ENCODE data around the gene SIX2. TPM values are rescaled to one million over a fixed set of nuclear protein-coding genes. Genes with fewer than 3 reads are reported as not detected.

Gene SIX2
- total and polyA plus RNA-seq, 2 of the 13 experiments (the other 11 are each of a cell fraction or from before 2014, with no cell fraction given): not detected

GRCh38 chr2:45030553-45030952 lies 21.3 kb upstream of the SIX2 start:
- Histone ChIP-seq H3K27ac (ENCODE audit: extremely low read length, insufficient read depth, low read length) (no peak overlapping the region), H3K36me3 (replicated peaks in 1 of 2; ENCODE audit: control insufficient read depth in 1 of 2, insufficient read depth in 2 of 2, low read length in 2 of 2) (no peaks in the 10 kb centered on the region), H2AFZ (ENCODE audit: low read length) (no peak overlapping the region), H3K9ac (ENCODE audit: insufficient read depth, low read depth, low read length) (no peak overlapping the region), H3K79me2 (ENCODE audit: insufficient read depth, low read length) (no peaks in the 10 kb centered on the region), H3K9me3 (ENCODE audit: low read length) (no peaks in the 10 kb centered on the region), H3K4me2 (ENCODE audit: low read depth, low read length) (no peak overlapping the region), H4K20me1 (ENCODE audit: insufficient read depth, low read length) (no peaks in the 10 kb centered on the region), H3K4me1 (ENCODE audit: insufficient read depth, low read length) (no peaks in the 10 kb centered on the region), H3K4me3 (replicated peaks in 1 of 3; ENCODE audit: insufficient read depth in 1 of 3, low read depth in 2 of 3, low read length in 3 of 3) (no peak overlapping the region), H3K27me3 (ENCODE audit: control insufficient read depth in 1 of 2, insufficient read depth in 2 of 2, low read length in 2 of 2) (peaks cover 0 to 16% of the 10 kb centered on the region in 2 experiments; a peak in 2 of 5 replicates)
- intact Hi-C loops (cut with micrococcal nuclease; ENCODE audit: unreplicated experiment): no loop called here
- POLR2A ChIA-PET: no interaction called here
- FAIRE-seq (no peak), ATAC-seq (no peak), DNase-seq (ENCODE audit: low spot score) (no peak)
- in situ Hi-C loops (cut with HindIII; ENCODE audit: extremely low pct_ligation_motif_present, low pct_unique_long_range_greater_than_20kb): no loop called here
- CTCF ChIA-PET (ENCODE audit: low intra/inter-chr PET ratio, low total read pairs): no interaction called here
- TF ChIP-seq ZNF792 (CRISPR knock-in tag; IDR thresholded peaks at IDR 0.05) (no peak), ZNF878 (CRISPR knock-in tag; IDR thresholded peaks at IDR 0.05) (no peak), ZNF704 (CRISPR knock-in tag; IDR thresholded peaks at IDR 0.05; ENCODE audit: borderline replicate concordance) (no peak), ZNF317 (CRISPR knock-in tag; IDR thresholded peaks at IDR 0.05) (no peak), NKX3-1 (CRISPR knock-in tag; IDR thresholded peaks at IDR 0.05) (no peak)
- 48% methylated on average over 4 of the region's 4 CpGs for WGBS (ENCODE audit: low lambda C conversion rate)
- no TSS peak for BruUV-seq (replicated peaks)

- Histone ChIP-seq H2AFZ (ENCODE audit: low read length) (no peak overlapping the region), H3K27ac (ENCODE audit: extremely low read length, insufficient read depth, low read length) (no peak overlapping the region), H4K20me1 (ENCODE audit: insufficient read depth, low read length) (no peaks in the 10 kb centered on the region), H3K36me3 (replicated peaks in 1 of 2; ENCODE audit: control insufficient read depth in 1 of 2, insufficient read depth in 2 of 2, low read length in 2 of 2) (no peaks in the 10 kb centered on the region), H3K27me3 (ENCODE audit: control insufficient read depth in 1 of 2, insufficient read depth in 2 of 2, low read length in 2 of 2) (peaks cover 0 to 14% of the 10 kb centered on the region in 2 experiments; a peak in 2 of 5 replicates), H3K4me2 (ENCODE audit: low read depth, low read length) (no peak overlapping the region), H3K79me2 (ENCODE audit: insufficient read depth, low read length) (no peaks in the 10 kb centered on the region), H3K4me3 (replicated peaks in 1 of 3; ENCODE audit: insufficient read depth in 1 of 3, low read depth in 2 of 3, low read length in 3 of 3) (no peak overlapping the region), H3K9me3 (ENCODE audit: low read length) (no peaks in the 10 kb centered on the region), H3K4me1 (ENCODE audit: insufficient read depth, low read length) (no peaks in the 10 kb centered on the region), H3K9ac (ENCODE audit: insufficient read depth, low read depth, low read length) (no peak overlapping the region)
- in situ Hi-C loops (cut with HindIII; ENCODE audit: extremely low pct_ligation_motif_present, low pct_unique_long_range_greater_than_20kb): no loop called here
- CTCF ChIA-PET (ENCODE audit: low intra/inter-chr PET ratio, low total read pairs): no interaction called here
- DNase-seq (ENCODE audit: low spot score) (no peak), FAIRE-seq (no peak), ATAC-seq (no peak)
- BruUV-seq (replicated peaks): no TSS peak
- intact Hi-C loops (cut with micrococcal nuclease; ENCODE audit: unreplicated experiment): no loop called here
- WGBS (ENCODE audit: low lambda C conversion rate): 40% methylated on average over 6 of the region's 6 CpGs
- POLR2A ChIA-PET: no interaction called here
- TF ChIP-seq ZC3H4 (CRISPR knock-in tag; IDR thresholded peaks at IDR 0.05; ENCODE audit: borderline replicate concordance): no peak
- no peak for TF ChIP-seq FOXJ3 (CRISPR knock-in tag; IDR thresholded peaks at IDR 0.05; ENCODE audit: borderline replicate concordance)
- no peak for TF ChIP-seq RXRB (CRISPR knock-in tag; IDR thresholded peaks at IDR 0.05; ENCODE audit: borderline replicate concordance)
- no peak for TF ChIP-seq DMAP1 (CRISPR knock-in tag; IDR thresholded peaks at IDR 0.05)
- no peak for TF ChIP-seq PRDM10 (CRISPR knock-in tag; IDR thresholded peaks at IDR 0.05; ENCODE audit: low read depth)
- no peak for TF ChIP-seq PRDM15 (CRISPR knock-in tag; IDR thresholded peaks at IDR 0.05)
- TF ChIP-seq MIER2 (CRISPR knock-in tag; IDR thresholded peaks at IDR 0.05): no peak
Measured at GRCh38 chr2:45029215-45029614, 20.0 kb upstream of the SIX2 start.

Measured in HepG2 (cell line).